GM12878 (cell line): Measurements from ENCODE around the gene BCAS3. TPM values are rescaled to one million over a fixed set of nuclear protein-coding genes. Genes with fewer than 3 reads are reported as not detected.

ENCODE experiments used
- ATAC-seq: fragments of 200-7000 bp; cut with Tn5 transposase; 3 replicates; pipeline ENCODE4 v1.9.1; 2020; ENCODE audit warnings: mild to moderate bottlenecking, moderate library complexity
- BruUV-seq: library from RNA; stranded (reverse); fragments of 400-500 nt; replicated peaks from 2 replicates; lab custom pipeline; 2021; lab: Mats Ljungman, UMichigan
- CTCF ChIA-PET: fragments of 300-600 bp; sonication (Branson Sonifier 250); formaldehyde crosslinking; extraction: SDS; loops from one replicate; lab custom pipeline; 2021; ENCODE audit warnings: inconsistent platforms; lab: Yijun Ruan, JAX
- POLR2A ChIA-PET: fragments of 350-600 bp; formaldehyde crosslinking; extraction: SDS; loops from one replicate; lab custom pipeline; 2021; ENCODE audit warnings: inconsistent platforms; lab: Charles Lee
- RAD21 ChIA-PET: fragments of 300-600 bp; sonication (Branson Sonifier 250); formaldehyde crosslinking; loops from one replicate; lab custom pipeline; 2023; ENCODE audit warnings: antibody characterized with exemption; ENCODE audit not compliant: unreplicated experiment; lab: Charles Lee
- SMC1A ChIA-PET: fragments of 300-600 bp; sonication (Branson Sonifier 250); formaldehyde crosslinking; loops from one replicate; lab custom pipeline; 2023; ENCODE audit not compliant: unreplicated experiment, uncharacterized antibody; lab: Charles Lee
- DNase-seq: peaks from one replicate; pipeline ENCODE4 v3.0.0-alpha.2; 2011; ENCODE audit warnings: low read depth, low spot score
- FAIRE-seq: peaks from 3 replicates; lab custom pipeline; 2011; peaks lifted over from hg19 to GRCh38; lab: Jason Lieb, UNC
- H2AFZ ChIP-seq: 2 replicates; pipeline ENCODE4 v1.6.0; 2011; ENCODE audit warnings: low read depth, low read length, control low read depth; ENCODE audit not compliant: control insufficient read depth
- H3K27ac ChIP-seq: 2 replicates; pipeline ENCODE4 v1.5.1; 2011; ENCODE audit warnings: control low read depth; ENCODE audit not compliant: control insufficient read depth, insufficient read depth
- H3K27me3 ChIP-seq, 2 experiments: replicated peaks in 1 of 2; 2 replicates each; pipeline versions ENCODE4 v1.6.0 to v1.6.1; 2011; ENCODE audit warnings: low read length in 1 of 2; ENCODE audit not compliant: control insufficient read depth in 2 of 2, insufficient read depth in 2 of 2
- H3K36me3 ChIP-seq, 2 experiments: 2 replicates each; pipeline ENCODE4 v1.5.1; 2011; ENCODE audit warnings: low read length in 1 of 2; ENCODE audit not compliant: control insufficient read depth in 2 of 2, insufficient read depth in 2 of 2
- H3K4me1 ChIP-seq: 2 replicates; pipeline ENCODE4 v1.6.1; 2011; ENCODE audit warnings: mild to moderate bottlenecking, low read length, moderate library complexity, mixed read lengths; ENCODE audit not compliant: control insufficient read depth, insufficient read depth
- H3K4me2 ChIP-seq: 2 replicates; pipeline ENCODE4 v1.6.0; 2011; ENCODE audit warnings: control low read depth; ENCODE audit not compliant: control insufficient read depth, insufficient read depth
- H3K4me3 ChIP-seq: fragments of 200-600 bp; sonication (generic); 2 replicates; pipeline ENCODE4 v1.5.1; 2016
- H3K79me2 ChIP-seq: 2 replicates; pipeline ENCODE4 v1.6.0; 2011; ENCODE audit warnings: low read length; ENCODE audit not compliant: control insufficient read depth, insufficient read depth
- H3K9ac ChIP-seq: 2 replicates; pipeline ENCODE4 v1.8.0; 2011; ENCODE audit warnings: low read length, control low read depth, mixed read lengths; ENCODE audit not compliant: control insufficient read depth, insufficient read depth
- H3K9me3 ChIP-seq: replicated peaks from 3 replicates; pipeline ENCODE4 v1.5.1; 2011; ENCODE audit warnings: mild to moderate bottlenecking, low read length; ENCODE audit not compliant: control insufficient read depth, insufficient read depth
- H4K20me1 ChIP-seq: 2 replicates; pipeline ENCODE4 v1.6.0; 2011; ENCODE audit not compliant: control insufficient read depth, insufficient read depth
- BRCA1 ChIP-seq: IDR thresholded peaks from 2 replicates; pipeline ENCODE4 v1.6.1; 2011; ENCODE audit warnings: low read depth, low read length, improper control_type of control experiment
- E4F1 ChIP-seq: fragments of 450-650 bp; IDR thresholded peaks from 2 replicates; pipeline ENCODE4 v1.6.1; 2018; ENCODE audit warnings: borderline replicate concordance, mild to moderate bottlenecking; ENCODE audit not compliant: partially characterized antibody
- NFXL1 ChIP-seq: fragments of 450-650 bp; IDR thresholded peaks from 2 replicates; pipeline ENCODE4 v1.6.1; 2017; ENCODE audit warnings: antibody characterized with exemption, mild to moderate bottlenecking, borderline replicate concordance
- NRF1 ChIP-seq: conservative IDR thresholded peaks from 2 replicates; pipeline ENCODE4 v1.6.1; 2011; ENCODE audit warnings: mild to moderate bottlenecking, low read depth, low read length, improper control_type of control experiment
- RAD21 ChIP-seq: IDR thresholded peaks from 2 replicates; pipeline ENCODE4 v1.6.1; 2011; ENCODE audit warnings: mild to moderate bottlenecking, low read depth, low read length, moderate library complexity; ENCODE audit not compliant: insufficient read depth
- RB1 ChIP-seq: fragments of 450-650 bp; formaldehyde crosslinking; IDR thresholded peaks from 2 replicates; pipeline ENCODE4 v1.6.1; 2017; ENCODE audit warnings: mild to moderate bottlenecking, borderline replicate concordance
- SMC3 ChIP-seq: IDR thresholded peaks from 2 replicates; pipeline ENCODE4 v1.6.1; 2011; ENCODE audit warnings: low read length, improper control_type of control experiment, borderline replicate concordance
- STAT3 ChIP-seq: IDR thresholded peaks from 2 replicates; pipeline ENCODE4 v1.6.1; 2011; ENCODE audit warnings: low read depth, low read length, improper control_type of control experiment
- TARDBP ChIP-seq: IDR thresholded peaks from 2 replicates; pipeline ENCODE4 v1.6.1; 2016; ENCODE audit warnings: borderline replicate concordance
- WGBS: methylation state at CpG from one replicate; pipeline ENCODE4 v1.1.6; 2016; ENCODE audit warnings: low lambda C conversion rate; ENCODE audit not compliant: insufficient replicate concordance, insufficient coverage; ENCODE audit errors: missing lambda C conversion rate; 5-methylcytosine and 5-hydroxymethylcytosine counted together
- in situ Hi-C: fragments of 300-500 bp; cut with MboI; formaldehyde crosslinking; loops from 9 replicates; pipeline ENCODE4 v1.14.3; 2018; ENCODE audit warnings: mixed read lengths
- intact Hi-C: fragments of 100-400 bp; cut with micrococcal nuclease; formaldehyde crosslinking; loops from one replicate; pipeline ENCODE4 v1.14.2; 2022; ENCODE audit not compliant: unreplicated experiment
- polyA plus RNA-seq, 11 experiments: library from polyadenylated mRNA; depleted of rRNA in 4 of 11; unstranded in 6 of 11; stranded (reverse) in 5 of 11; fragments of >200 nt; fragmentation: Nextera tagmentation in 4 of 11; fragmentation: Illumina TruSeq in 1 of 11; extraction: Ambion mirVana in 4 of 11; extraction: Trizol in 1 of 11; gene quantifications; 1 replicate in 1 of 11; 2 replicates in 10 of 11; pipeline versions ENCODE4 v1.2.1 to v1.2.3, GENCODE V29; 2011 to 2016; ENCODE audit warnings: inconsistent platforms in 2 of 11, missing spikeins in 2 of 11, low read depth in 1 of 11
- total RNA-seq, 4 experiments: library from RNA; depleted of rRNA in 3 of 4; stranded (reverse); fragments of >200 nt in 3 of 4; fragmentation: Illumina TruSeq in 1 of 4; extraction: Trizol in 1 of 4; gene quantifications; 2 replicates each; pipeline versions ENCODE4 v1.2.1 to v1.2.3, GENCODE V29; 2013 to 2021

The BCAS3 gene
- total and polyA plus RNA-seq, 10 of the 15 experiments (the other 5 are each of a cell fraction or from before 2014, with no cell fraction given) = 2.1 to 11.0 (median 6.6) TPM

- no peak for TF ChIP-seq E4F1
- TF ChIP-seq NRF1 = no peak
- no peak for TF ChIP-seq RAD21
- TF ChIP-seq TARDBP = no peak
- no peak for TF ChIP-seq BRCA1
- TF ChIP-seq SMC3 = no peak
- TF ChIP-seq NFXL1 = 0 out of 2 replicates have a peak, but pooled peaks have one; percentile 30
- no peak for TF ChIP-seq RB1
These were observed 40.0 kb upstream of the BCAS3 start (continued) for GRCh38 chr17:60637683-60638082.

- in situ Hi-C loops (loop anchor here (5.0 to 25.0 kb wide), 2 partner anchors 217 to 502 kb away; partner anchors contain the start of genes CA4 and CHCT1), intact Hi-C loops (loop anchor here (2.0 to 10.0 kb wide), 3 partner anchors 38 to 494 kb away; partner anchors contain the start of genes CA4 and PPM1D)
- H4K20me1 ChIP-seq = no peaks in the 10 kb centered on the region
- ChIA-PET RAD21 (interaction anchor here (0.7 to 2.7 kb wide), 5 partner anchors 33 to 253 kb away, joined by 3 to 11 read pairs (median 3); partner anchors contain the start of gene PPM1D), CTCF (interaction anchor here (0.7 to 6.6 kb wide), 28 partner anchors 9 to 492 kb away, joined by 3 to 89 read pairs (median 5); partner anchors contain the start of genes APPBP2 and BCAS3), POLR2A (no interaction called here), SMC1A (interaction anchor here (0.7 to 1.3 kb wide), 5 partner anchors 16 to 224 kb away, joined by 3 to 4 read pairs (median 4); no protein-coding TSS in a partner anchor)
- H3K79me2 ChIP-seq = peaks cover 9% of the 10 kb centered on the region
- no peaks in the 10 kb centered on the region for H3K27me3 ChIP-seq
- no peak overlapping the region for H3K9ac ChIP-seq
- BruUV-seq = no TSS peak
- no peaks in the 10 kb centered on the region for H3K4me1 ChIP-seq
- 55% methylated on average over 4 of the region's 4 CpGs for WGBS
- no peaks in the 10 kb centered on the region for H3K9me3 ChIP-seq
- H3K4me3 ChIP-seq = no peak overlapping the region
- TF ChIP-seq NFXL1 (peak; percentile 1; the same call in 1 of the 2 replicates), STAT3 (no peak)
- H3K4me2 ChIP-seq = no peak overlapping the region
- DNase-seq = no peak
- no peak for FAIRE-seq
- H2AFZ ChIP-seq = no peak overlapping the region
- ATAC-seq = no peak
- H3K27ac ChIP-seq = no peak overlapping the region
- peaks cover 2 to 17% of the 10 kb centered on the region in 2 experiments for H3K36me3 ChIP-seq
These were observed 38.7 kb upstream of the BCAS3 start for GRCh38 chr17:60639019-60639330.
